SK-N-MC (cell line): Measurements from ENCODE around the gene IL32.

Source experiments
- EZH2 ChIP-seq: fragments of 200-600 bp; sonication (generic); IDR thresholded peaks from one replicate; pipeline ENCODE4 v1.6.1; 2017; ENCODE audit warnings: antibody characterized with exemption
- FOXP2 ChIP-seq: optimal IDR thresholded peaks from 2 replicates; pipeline ENCODE3; 2011; ENCODE audit warnings: mild to moderate bottlenecking, moderate library complexity; ENCODE audit not compliant: insufficient read depth; ENCODE audit errors: extremely low read length, control extremely low read depth
- POLR2AphosphoS5 ChIP-seq: IDR thresholded peaks from 2 replicates; pipeline ENCODE4 v1.6.1; 2012; ENCODE audit warnings: mild to moderate bottlenecking, low read depth, low read length, borderline replicate concordance

GRCh38 chr16:3038256-3038655 is 27.2 kb upstream of the IL32 start:
- TF ChIP-seq EZH2 (no peak), POLR2AphosphoS5 (no peak), FOXP2 (no peak)
